ENCODE measurements around the gene LENG1.
A peak's percentile ranks its signal among the peaks of the same experiment; 100 is the strongest.

Gene LENG1

GRCh38 chr19:54137699-54138488, 21.6 kb downstream of the LENG1 start, which contains the start of gene CNOT3:
Gene CNOT3 (plus strand): TSS chr19:54137762. CDS start chr19:54142979, 5,217 bp downstream.
- DNase-seq = peak; percentile 39

- peak; percentile 100 for DNase-seq
Measured at GRCh38 chr19:54136864-54137698, 22.4 kb downstream of the LENG1 start.

DNA sequence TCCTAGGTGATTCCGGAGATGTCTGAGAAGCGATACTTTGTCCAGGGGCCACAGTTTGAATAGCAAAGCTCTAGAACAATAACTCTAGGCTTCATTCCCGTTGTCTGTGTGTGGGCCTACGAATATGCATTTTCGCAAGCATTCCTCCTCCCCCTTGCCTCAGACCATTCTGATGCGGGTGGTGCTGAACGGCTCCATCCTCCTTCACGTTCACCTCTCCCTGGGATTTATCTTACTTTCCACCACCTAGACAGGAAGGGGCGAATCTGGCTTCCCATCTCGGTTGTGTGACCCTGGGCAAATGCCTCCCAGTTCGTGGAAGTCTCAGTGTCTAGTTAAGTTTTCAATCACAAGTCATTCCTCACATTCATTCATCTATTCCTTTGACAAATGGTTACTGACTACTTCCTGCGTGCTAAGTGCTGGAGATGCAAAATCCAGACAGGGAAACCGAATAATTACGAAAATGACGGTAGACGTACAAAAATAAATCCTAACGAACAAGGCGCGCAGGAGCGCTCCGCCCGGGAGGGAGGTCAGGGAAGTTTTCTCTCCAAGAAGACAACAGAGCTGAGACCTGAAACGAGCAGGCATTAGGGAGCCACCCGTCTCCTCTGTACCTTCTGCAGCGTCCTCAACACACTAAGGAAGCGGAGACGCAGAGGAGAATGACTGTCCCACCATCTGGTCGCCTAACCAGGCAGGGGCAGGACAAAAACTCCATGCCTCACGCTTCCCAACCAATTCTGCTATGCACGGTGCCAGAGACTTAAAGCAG, 23.2 kb downstream of the LENG1 start:
- DNase-seq = no peak

DNA sequence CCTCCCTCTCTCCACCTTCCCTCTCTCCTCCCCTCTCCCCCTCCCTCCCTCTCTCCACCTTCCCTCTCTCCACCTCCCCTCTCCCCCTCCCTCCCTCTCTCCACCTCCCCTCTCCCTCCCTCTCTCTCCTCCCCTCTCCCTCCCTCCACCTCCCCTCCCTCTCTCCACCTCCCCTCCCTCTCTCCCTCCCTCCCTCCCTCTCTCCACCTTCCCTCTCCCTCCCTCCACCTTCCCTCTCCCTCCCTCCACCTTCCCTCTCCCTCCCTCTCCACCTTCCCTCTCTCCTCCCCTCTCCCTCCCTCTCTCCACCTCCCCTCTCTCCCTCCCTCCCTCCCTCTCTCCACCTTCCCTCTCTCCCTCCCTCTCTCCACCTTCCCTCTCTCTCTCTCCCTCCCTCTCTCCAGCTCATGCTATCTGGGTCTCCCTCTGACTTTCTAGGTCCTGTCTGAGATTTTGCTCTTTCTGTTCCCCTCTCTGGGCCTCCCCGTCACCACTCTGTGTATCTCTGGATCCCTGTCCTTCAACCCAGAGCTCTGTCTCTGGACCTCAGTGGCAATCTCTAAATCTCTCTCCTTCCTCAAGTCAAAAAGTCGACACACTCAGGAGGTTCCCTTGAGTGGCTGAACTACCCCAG, 25.4 kb downstream of the LENG1 start:
- no peak for DNase-seq

DNA sequence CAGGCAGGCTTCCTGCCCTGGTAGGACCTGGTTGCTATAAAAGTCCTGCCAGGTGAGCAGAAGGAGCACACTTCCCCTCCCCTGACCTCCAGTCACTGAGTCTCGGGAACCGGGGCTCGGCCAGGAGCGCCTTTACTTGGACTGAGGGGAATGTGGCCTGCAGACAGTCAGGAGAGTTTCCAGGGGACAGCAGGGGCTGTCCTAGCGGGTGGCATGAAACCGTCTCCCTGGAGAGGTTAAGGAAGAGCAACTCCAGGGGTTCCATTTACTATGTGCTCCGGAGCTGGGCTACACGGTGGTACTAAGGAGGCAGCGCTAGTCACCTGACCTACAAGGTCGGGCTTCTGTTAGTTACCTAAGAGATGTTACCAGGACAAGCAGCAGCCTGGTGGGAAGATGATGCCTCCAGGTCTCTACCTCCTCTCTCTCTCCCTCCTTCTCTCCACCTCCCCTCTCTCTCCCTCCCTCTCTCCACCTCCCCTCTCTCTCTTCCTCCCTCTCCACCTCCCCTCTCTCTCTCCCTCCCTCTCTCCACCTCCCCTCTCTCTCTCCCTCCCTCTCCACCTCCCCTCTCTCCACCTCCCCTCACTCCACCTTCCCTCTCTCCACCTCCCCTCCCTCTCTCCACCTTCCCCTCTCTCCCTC, 26.1 kb downstream of the LENG1 start:
- DNase-seq = no peak

GRCh38 chr19:54129617-54129996, 29.9 kb downstream of the LENG1 start:
- DNase-seq = no peak

GRCh38 chr19:54128796-54129616, 30.5 kb downstream of the LENG1 start:
- DNase-seq = no peak

- no peak for DNase-seq
Measured at GRCh38 chr19:54128441-54128725, 31.1 kb downstream of the LENG1 start.

GRCh38 chr19:54127688-54128440, 31.7 kb downstream of the LENG1 start:
- no peak for DNase-seq

DNA sequence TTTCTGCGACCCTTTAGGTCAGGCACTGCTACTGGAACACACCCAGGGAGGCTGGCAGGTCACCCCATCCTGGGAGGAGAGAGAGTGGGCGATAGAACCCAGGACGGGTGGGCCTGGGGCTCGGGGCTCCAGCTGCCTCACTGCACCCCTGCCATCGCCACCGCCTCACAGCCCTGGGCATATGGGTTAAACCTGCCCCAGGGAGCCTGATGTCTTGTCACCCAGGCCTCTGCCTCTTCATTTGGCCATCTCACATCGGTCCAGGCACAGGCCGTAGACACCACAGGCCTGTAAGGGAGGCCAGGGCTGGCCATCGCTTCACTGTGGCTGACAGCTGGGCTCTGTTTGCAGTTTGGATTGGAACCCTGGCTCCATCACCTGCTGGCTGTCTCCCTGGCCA, 33.8 kb downstream of the LENG1 start:
- no peak for DNase-seq

DNA sequence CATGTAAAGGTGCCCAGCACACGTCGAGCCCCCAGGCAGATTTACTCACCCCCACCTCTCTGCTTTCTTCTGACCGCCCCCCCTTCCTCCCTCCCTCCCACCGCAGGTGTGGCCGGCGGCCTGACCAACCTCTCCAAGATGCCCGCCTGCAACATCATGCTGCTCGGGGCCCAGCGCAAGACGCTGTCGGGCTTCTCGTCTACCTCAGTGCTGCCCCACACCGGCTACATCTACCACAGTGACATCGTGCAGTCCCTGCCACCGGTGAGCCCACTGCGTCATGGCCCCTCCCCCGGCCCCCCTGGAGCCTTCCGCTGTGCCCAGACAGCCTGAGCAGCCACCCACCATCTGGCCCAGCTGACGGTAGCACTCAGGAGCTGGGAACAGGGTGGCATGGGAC, 35.1 kb downstream of the LENG1 start:
- no peak for DNase-seq

DNA sequence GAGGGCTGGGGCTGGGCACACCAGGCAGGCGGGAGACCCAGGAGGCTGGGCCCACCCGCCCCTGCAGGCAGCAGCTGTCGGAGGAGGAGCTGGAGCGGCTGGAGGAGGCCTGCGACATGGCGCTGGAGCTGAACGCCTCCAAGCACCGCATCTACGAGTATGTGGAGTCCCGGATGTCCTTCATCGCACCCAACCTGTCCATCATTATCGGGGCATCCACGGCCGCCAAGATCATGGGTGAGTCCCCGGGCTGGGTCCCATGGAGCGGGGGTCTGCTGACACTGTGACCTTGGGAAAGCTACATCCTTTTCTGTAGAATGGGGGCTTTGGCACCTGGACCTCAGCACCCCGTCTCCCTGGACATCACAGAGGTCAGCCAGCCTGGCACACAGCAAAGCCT, 35.8 kb downstream of the LENG1 start:
- no peak for DNase-seq

- DNase-seq = no peak
Measured at GRCh38 chr19:54121259-54121658, 38.3 kb downstream of the LENG1 start.

- DNase-seq = peak; percentile 93
Measured at GRCh38 chr19:54115109-54116063, 44.1 kb downstream of the LENG1 start, which contains the start of the genes PRPF31 and TFPT. Gene PRPF31 (plus strand): TSS chr19:54115754. CDS start chr19:54118279, 2,525 bp downstream. Gene TFPT (minus strand): TSS chr19:54115657. CDS start chr19:54115269, 388 bp downstream.

- DNase-seq = peak; percentile 21
Measured at GRCh38 chr19:54114340-54115108, 45.0 kb downstream of the LENG1 start.

DNA sequence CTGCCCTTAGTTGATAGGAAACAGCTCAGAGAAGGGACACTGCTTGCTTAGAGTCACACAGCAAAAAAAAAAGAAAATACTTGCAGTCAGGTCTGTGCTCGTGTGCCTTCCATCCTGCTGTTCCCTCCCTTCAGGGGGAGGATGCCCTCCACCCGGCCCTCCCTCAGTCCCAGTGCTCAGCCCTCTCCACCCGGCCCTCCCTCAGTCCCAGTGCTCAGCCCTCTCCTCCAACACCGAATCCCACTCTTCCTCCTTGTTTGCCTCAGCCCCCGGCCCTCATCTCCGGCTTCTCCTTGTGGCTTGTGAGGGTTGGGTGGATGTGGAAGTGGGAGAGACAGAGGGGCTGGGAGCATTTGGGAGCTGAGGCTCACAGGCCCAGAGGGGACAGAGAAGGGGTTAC, 49.9 kb downstream of the LENG1 start:
- DNase-seq = no peak

DNA sequence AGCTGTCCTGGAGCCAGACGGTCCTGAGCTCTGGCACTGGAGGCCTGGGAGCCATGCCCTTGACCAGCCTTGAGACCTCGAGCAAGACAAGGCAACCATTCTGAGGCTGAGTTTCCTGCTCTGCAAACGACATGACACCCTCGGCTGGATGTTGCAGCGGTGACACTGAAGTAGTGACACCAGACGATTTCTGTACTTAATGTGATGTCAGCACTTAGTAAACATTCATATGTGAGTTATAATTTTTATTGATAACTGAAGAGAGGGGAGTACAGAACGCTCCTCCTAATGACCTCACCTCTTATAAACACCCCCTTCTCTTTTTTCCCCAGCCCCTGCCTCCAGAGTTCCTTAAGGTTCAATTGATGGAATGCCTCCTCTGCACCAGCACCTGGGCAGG, 51.0 kb downstream of the LENG1 start:
- DNase-seq = no peak

GRCh38 chr19:54107876-54108490, 51.5 kb downstream of the LENG1 start:
- no peak for DNase-seq

Data from effector CD8-positive, alpha-beta T cell (primary cell).